SK-N-SH treated with all-trans-retinoic acid at 6 μM for 48 hours (cell line): ENCODE results near the gene TRIM54.

Source experiments
- ATAC-seq: fragments of 200-7000 bp; cut with Tn5 transposase; 3 replicates; pipeline ENCODE4 v1.9.1; 2020; ENCODE audit warnings: mild to moderate bottlenecking, moderate library complexity
- CSDC2 ChIP-seq: fragments of 250-450 bp; sonication (Bioruptor Pico); IDR thresholded peaks from 2 replicates; pipeline ENCODE4 v1.5.0; 2020; ENCODE audit warnings: mild to moderate bottlenecking, moderate library complexity
- ESRRG ChIP-seq: fragments of 250-450 bp; sonication (Bioruptor Pico); IDR thresholded peaks from 2 replicates; pipeline ENCODE4 v1.6.1; 2021; ENCODE audit warnings: mild to moderate bottlenecking
- GLIS3 ChIP-seq: fragments of 250-450 bp; sonication (Bioruptor Pico); IDR thresholded peaks from 2 replicates; pipeline ENCODE4 v1.5.0; 2020; ENCODE audit warnings: mild to moderate bottlenecking, moderate library complexity
- OSR1 ChIP-seq: fragments of 250-450 bp; sonication (Bioruptor Pico); IDR thresholded peaks from 2 replicates; pipeline ENCODE4 v1.8.0; 2022; ENCODE audit warnings: moderate library complexity, mild to moderate bottlenecking, inconsistent platforms
- RARB ChIP-seq: fragments of 250-450 bp; sonication (Bioruptor Pico); IDR thresholded peaks from 2 replicates; pipeline ENCODE4 v1.8.0; 2021; ENCODE audit warnings: mild to moderate bottlenecking, moderate library complexity
- SNAI2 ChIP-seq: fragments of 250-450 bp; sonication (Bioruptor Pico); IDR thresholded peaks from 2 replicates; pipeline ENCODE4 v1.5.0; 2020; ENCODE audit warnings: mild to moderate bottlenecking, moderate library complexity
- TCF4 ChIP-seq: fragments of 250-450 bp; sonication (Bioruptor Pico); IDR thresholded peaks from 2 replicates; pipeline ENCODE4 v1.8.0; 2021; ENCODE audit warnings: mild to moderate bottlenecking, moderate library complexity, borderline replicate concordance
- TOX ChIP-seq: fragments of 250-450 bp; sonication (Bioruptor Pico); IDR thresholded peaks from 2 replicates; pipeline ENCODE4 v1.8.0; 2021; ENCODE audit warnings: mild to moderate bottlenecking, moderate library complexity, borderline replicate concordance
- ZC3H10 ChIP-seq: fragments of 250-450 bp; sonication (Bioruptor Pico); IDR thresholded peaks from 2 replicates; pipeline ENCODE4 v1.5.1; 2021; ENCODE audit warnings: mild to moderate bottlenecking, moderate library complexity
- ZFP30 ChIP-seq: fragments of 450-650 bp; formaldehyde crosslinking; IDR thresholded peaks from 2 replicates; pipeline ENCODE4 v1.5.0; 2022; ENCODE audit warnings: mild to moderate bottlenecking, moderate library complexity
- ZNF565 ChIP-seq: fragments of 450-650 bp; formaldehyde crosslinking; conservative IDR thresholded peaks from 2 replicates; pipeline ENCODE4 v1.5.0; 2020; ENCODE audit warnings: low read depth, mild to moderate bottlenecking, moderate library complexity
- ZNF70 ChIP-seq: fragments of 450-650 bp; formaldehyde crosslinking; IDR thresholded peaks from 2 replicates; pipeline ENCODE4 v1.5.0; 2020; ENCODE audit warnings: mild to moderate bottlenecking, moderate library complexity
- ZNF8 ChIP-seq: fragments of 450-650 bp; formaldehyde crosslinking; IDR thresholded peaks from 2 replicates; pipeline ENCODE4 v1.5.0; 2020; ENCODE audit warnings: mild to moderate bottlenecking, moderate library complexity
- TF ChIP-seq, protein P1 (sequence below): fragments of 250-450 bp; sonication (Bioruptor Pico); IDR thresholded peaks from 2 replicates; pipeline ENCODE4 v1.8.0; 2021; ENCODE audit warnings: low read depth, mild to moderate bottlenecking, moderate library complexity, borderline replicate concordance
- TF ChIP-seq, protein P2 (sequence below): fragments of 250-450 bp; sonication (Bioruptor Pico); IDR thresholded peaks from 2 replicates; pipeline ENCODE4 v1.5.1; 2020; ENCODE audit warnings: low read depth, mild to moderate bottlenecking, moderate library complexity
- TF ChIP-seq, protein P3 (sequence below): fragments of 250-450 bp; sonication (Bioruptor Pico); IDR thresholded peaks from 2 replicates; pipeline ENCODE4 v1.5.0; 2020; ENCODE audit warnings: mild to moderate bottlenecking, moderate library complexity
- TF ChIP-seq, protein P4 (sequence below): fragments of 250-450 bp; sonication (Bioruptor Pico); IDR thresholded peaks from 2 replicates; pipeline ENCODE4 v1.8.0; 2020; ENCODE audit warnings: mild to moderate bottlenecking, moderate library complexity, borderline replicate concordance
- TF ChIP-seq, protein P5 (sequence below): fragments of 250-450 bp; sonication (Bioruptor Pico); IDR thresholded peaks from 2 replicates; pipeline ENCODE4 v1.5.1; 2021; ENCODE audit warnings: mild to moderate bottlenecking, moderate library complexity

Gene TRIM54

DNA sequence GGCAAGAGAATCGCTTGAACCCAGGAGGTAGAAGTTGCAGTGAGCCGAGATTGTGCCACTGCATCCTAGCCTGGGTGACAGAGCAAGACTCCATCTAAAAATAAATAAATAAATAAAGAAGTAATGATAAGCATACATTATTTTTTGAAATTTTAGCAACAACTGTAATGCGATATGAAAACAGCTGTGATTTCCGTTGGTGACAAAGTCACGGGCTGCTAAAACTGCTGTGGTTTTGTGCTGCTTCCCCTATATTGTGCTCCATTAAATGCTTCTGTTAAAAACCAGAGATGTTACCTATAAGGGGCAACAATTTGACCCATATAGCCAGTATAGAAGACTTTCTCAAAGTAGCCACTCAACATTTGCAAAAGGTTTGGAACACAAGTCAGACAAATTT lies 8.3 kb downstream of the TRIM54 start (continued):
- TF ChIP-seq, protein P1, sequence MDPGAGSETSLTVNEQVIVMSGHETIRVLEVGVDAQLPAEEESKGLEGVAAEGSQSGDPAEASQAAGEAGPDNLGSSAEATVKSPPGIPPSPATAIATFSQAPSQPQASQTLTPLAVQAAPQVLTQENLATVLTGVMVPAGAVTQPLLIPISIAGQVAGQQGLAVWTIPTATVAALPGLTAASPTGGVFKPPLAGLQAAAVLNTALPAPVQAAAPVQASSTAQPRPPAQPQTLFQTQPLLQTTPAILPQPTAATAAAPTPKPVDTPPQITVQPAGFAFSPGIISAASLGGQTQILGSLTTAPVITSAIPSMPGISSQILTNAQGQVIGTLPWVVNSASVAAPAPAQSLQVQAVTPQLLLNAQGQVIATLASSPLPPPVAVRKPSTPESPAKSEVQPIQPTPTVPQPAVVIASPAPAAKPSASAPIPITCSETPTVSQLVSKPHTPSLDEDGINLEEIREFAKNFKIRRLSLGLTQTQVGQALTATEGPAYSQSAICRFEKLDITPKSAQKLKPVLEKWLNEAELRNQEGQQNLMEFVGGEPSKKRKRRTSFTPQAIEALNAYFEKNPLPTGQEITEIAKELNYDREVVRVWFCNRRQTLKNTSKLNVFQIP (CRISPR knock-in tag): no peak
- TF ChIP-seq, all 23 proteins: peak for 0

DNA sequence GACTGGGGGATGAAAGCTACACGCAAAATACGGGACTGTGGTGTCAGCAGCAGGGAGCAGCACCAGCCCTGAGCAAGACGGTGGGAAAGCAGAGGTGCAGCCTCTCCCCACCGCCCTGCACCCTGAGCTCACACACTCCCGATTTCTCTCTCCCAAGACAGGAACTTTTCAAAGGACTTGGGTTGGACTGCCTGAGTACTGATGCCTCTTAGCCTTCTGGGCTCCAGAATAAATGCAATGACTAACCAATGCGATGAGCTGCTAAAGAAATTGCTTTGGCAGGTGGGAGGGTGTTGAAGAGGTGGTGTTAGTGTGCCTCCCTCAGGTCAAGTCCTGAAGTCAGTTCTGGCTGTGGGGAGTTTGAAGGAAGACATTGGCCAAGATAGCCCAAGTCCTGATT lies 9.6 kb downstream of the TRIM54 start:
- ATAC-seq: peak; percentile 67
- TF ChIP-seq TCF4: no peak
- TF ChIP-seq RARB (CRISPR knock-in tag): no peak
- TF ChIP-seq GLIS3 (CRISPR knock-in tag): no peak
- TF ChIP-seq TOX (CRISPR knock-in tag): no peak
- TF ChIP-seq ESRRG (CRISPR knock-in tag): no peak
- TF ChIP-seq, protein P1 (CRISPR knock-in tag): no peak
- no peak for TF ChIP-seq ZFP30 (CRISPR knock-in tag)
- TF ChIP-seq, protein P2, sequence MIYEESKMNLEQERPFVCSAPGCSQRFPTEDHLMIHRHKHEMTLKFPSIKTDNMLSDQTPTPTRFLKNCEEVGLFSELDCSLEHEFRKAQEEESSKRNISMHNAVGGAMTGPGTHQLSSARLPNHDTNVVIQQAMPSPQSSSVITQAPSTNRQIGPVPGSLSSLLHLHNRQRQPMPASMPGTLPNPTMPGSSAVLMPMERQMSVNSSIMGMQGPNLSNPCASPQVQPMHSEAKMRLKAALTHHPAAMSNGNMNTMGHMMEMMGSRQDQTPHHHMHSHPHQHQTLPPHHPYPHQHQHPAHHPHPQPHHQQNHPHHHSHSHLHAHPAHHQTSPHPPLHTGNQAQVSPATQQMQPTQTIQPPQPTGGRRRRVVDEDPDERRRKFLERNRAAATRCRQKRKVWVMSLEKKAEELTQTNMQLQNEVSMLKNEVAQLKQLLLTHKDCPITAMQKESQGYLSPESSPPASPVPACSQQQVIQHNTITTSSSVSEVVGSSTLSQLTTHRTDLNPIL: no peak

DNA sequence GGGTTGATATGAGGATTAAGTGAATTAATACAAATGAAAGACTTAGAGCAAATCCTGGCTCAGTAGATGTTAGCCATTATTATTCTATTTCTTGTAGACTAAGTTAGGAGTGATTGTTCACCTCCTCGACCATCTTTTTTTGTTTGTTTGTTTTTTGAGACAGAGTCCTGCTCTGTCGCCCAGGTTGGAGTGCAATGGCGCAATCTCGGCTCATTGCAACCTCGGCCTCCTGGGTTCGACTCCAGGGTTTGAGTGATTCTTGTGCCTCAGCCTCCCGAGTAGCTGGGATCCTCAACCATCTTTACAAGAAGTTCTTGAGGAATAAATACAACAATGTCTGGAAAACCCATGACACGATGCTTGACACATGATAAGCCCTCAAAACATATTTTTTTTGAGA lies 12.7 kb downstream of the TRIM54 start:
- TF ChIP-seq TOX (CRISPR knock-in tag): no peak
- TF ChIP-seq GLIS3 (CRISPR knock-in tag): no peak
- TF ChIP-seq, protein P2: no peak
- no peak for TF ChIP-seq CSDC2 (CRISPR knock-in tag)
- TF ChIP-seq, protein P3, sequence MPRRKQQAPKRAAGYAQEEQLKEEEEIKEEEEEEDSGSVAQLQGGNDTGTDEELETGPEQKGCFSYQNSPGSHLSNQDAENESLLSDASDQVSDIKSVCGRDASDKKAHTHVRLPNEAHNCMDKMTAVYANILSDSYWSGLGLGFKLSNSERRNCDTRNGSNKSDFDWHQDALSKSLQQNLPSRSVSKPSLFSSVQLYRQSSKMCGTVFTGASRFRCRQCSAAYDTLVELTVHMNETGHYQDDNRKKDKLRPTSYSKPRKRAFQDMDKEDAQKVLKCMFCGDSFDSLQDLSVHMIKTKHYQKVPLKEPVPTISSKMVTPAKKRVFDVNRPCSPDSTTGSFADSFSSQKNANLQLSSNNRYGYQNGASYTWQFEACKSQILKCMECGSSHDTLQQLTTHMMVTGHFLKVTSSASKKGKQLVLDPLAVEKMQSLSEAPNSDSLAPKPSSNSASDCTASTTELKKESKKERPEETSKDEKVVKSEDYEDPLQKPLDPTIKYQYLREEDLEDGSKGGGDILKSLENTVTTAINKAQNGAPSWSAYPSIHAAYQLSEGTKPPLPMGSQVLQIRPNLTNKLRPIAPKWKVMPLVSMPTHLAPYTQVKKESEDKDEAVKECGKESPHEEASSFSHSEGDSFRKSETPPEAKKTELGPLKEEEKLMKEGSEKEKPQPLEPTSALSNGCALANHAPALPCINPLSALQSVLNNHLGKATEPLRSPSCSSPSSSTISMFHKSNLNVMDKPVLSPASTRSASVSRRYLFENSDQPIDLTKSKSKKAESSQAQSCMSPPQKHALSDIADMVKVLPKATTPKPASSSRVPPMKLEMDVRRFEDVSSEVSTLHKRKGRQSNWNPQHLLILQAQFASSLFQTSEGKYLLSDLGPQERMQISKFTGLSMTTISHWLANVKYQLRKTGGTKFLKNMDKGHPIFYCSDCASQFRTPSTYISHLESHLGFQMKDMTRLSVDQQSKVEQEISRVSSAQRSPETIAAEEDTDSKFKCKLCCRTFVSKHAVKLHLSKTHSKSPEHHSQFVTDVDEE (CRISPR knock-in tag): no peak
- TF ChIP-seq, protein P4, sequence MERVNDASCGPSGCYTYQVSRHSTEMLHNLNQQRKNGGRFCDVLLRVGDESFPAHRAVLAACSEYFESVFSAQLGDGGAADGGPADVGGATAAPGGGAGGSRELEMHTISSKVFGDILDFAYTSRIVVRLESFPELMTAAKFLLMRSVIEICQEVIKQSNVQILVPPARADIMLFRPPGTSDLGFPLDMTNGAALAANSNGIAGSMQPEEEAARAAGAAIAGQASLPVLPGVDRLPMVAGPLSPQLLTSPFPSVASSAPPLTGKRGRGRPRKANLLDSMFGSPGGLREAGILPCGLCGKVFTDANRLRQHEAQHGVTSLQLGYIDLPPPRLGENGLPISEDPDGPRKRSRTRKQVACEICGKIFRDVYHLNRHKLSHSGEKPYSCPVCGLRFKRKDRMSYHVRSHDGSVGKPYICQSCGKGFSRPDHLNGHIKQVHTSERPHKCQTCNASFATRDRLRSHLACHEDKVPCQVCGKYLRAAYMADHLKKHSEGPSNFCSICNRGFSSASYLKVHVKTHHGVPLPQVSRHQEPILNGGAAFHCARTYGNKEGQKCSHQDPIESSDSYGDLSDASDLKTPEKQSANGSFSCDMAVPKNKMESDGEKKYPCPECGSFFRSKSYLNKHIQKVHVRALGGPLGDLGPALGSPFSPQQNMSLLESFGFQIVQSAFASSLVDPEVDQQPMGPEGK (CRISPR knock-in tag): no peak
- TF ChIP-seq ESRRG (CRISPR knock-in tag): no peak
- TF ChIP-seq SNAI2: no peak
- TF ChIP-seq OSR1 (CRISPR knock-in tag): no peak
- TF ChIP-seq, protein P1 (CRISPR knock-in tag): no peak
- TF ChIP-seq ZNF8 (CRISPR knock-in tag): no peak
- ATAC-seq: no peak

DNA sequence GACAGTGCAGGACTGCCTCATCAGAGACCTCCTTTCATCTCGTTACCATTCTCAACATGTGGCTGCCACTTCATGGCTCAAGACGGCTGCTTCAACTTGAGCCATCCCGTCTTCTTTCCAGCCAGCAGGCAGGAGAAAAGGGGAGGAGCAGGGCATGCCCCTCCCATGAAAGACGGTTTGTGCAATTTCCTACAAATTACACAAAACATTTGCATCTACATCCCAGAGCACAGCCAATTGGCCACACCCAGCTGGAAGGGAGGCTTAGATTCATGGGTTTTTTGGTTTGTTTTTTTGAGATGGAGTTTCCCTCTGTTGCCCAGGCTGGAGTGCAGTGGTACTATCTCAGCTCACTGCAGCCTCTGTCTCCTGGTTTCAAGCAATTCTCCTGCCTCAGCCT lies 14.3 kb downstream of the TRIM54 start:
- no peak for ATAC-seq
- TF ChIP-seq TOX (CRISPR knock-in tag): no peak
- no peak for TF ChIP-seq RARB (CRISPR knock-in tag)
- TF ChIP-seq ZNF70 (CRISPR knock-in tag): no peak
- no peak for TF ChIP-seq ZNF565 (CRISPR knock-in tag)
- TF ChIP-seq, protein P5, sequence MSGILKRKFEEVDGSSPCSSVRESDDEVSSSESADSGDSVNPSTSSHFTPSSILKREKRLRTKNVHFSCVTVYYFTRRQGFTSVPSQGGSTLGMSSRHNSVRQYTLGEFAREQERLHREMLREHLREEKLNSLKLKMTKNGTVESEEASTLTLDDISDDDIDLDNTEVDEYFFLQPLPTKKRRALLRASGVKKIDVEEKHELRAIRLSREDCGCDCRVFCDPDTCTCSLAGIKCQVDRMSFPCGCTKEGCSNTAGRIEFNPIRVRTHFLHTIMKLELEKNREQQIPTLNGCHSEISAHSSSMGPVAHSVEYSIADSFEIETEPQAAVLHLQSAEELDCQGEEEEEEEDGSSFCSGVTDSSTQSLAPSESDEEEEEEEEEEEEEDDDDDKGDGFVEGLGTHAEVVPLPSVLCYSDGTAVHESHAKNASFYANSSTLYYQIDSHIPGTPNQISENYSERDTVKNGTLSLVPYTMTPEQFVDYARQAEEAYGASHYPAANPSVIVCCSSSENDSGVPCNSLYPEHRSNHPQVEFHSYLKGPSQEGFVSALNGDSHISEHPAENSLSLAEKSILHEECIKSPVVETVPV (CRISPR knock-in tag): no peak
- no peak for TF ChIP-seq SNAI2
- no peak for TF ChIP-seq TCF4
- TF ChIP-seq CSDC2 (CRISPR knock-in tag): no peak
- TF ChIP-seq ZC3H10 (CRISPR knock-in tag): no peak
- TF ChIP-seq, protein P3 (CRISPR knock-in tag): no peak
